Type B pancreatic cell (in vitro differentiated cells): Measurements from ENCODE around the gene PAQR6. TPM values are rescaled to one million over a fixed set of nuclear protein-coding genes. Genes with fewer than 3 reads are reported as not detected.

Source experiments
- DNase-seq: peaks from one replicate; pipeline ENCODE4 v3.0.0; 2021; ENCODE audit warnings: mixed read lengths; ENCODE audit not compliant: unreplicated experiment; ENCODE audit errors: extremely low spot score
- H3K27ac Mint-ChIP-seq: 2 replicates; pipeline ENCODE4 v1.8.0; 2021; ENCODE audit warnings: mild to moderate bottlenecking, mixed read lengths
- H3K27me3 Mint-ChIP-seq: 2 replicates; pipeline ENCODE4 v1.8.0; 2021; ENCODE audit warnings: mixed read lengths
- H3K36me3 Mint-ChIP-seq: 2 replicates; pipeline ENCODE4 v1.8.0; 2021; ENCODE audit warnings: mixed read lengths
- H3K4me1 Mint-ChIP-seq: one replicate; pipeline ENCODE4 v1.8.0; 2021; ENCODE audit warnings: mixed read lengths; ENCODE audit not compliant: unreplicated experiment
- H3K4me3 Mint-ChIP-seq: 2 replicates; pipeline ENCODE4 v1.8.0; 2021; ENCODE audit warnings: mild to moderate bottlenecking, mixed read lengths
- H3K9me3 Mint-ChIP-seq: 2 replicates; pipeline ENCODE4 v1.8.0; 2021; ENCODE audit warnings: mixed read lengths
- total RNA-seq: library from RNA; stranded (reverse); gene quantifications from 2 replicates; pipeline ENCODE4 v1.2.1, GENCODE V29; 2021; ENCODE audit warnings: low replicate concordance
- TF ChIP-seq, protein P1 (sequence below): fragments of 200-600 bp; sonication (generic); conservative IDR thresholded peaks from 2 replicates; pipeline ENCODE4 v1.5.0; 2021; ENCODE audit warnings: antibody characterized with exemption, mild to moderate bottlenecking

Gene PAQR6
- total RNA-seq, 1 donor from 2014 or later, result 19.0 TPM

DNA sequence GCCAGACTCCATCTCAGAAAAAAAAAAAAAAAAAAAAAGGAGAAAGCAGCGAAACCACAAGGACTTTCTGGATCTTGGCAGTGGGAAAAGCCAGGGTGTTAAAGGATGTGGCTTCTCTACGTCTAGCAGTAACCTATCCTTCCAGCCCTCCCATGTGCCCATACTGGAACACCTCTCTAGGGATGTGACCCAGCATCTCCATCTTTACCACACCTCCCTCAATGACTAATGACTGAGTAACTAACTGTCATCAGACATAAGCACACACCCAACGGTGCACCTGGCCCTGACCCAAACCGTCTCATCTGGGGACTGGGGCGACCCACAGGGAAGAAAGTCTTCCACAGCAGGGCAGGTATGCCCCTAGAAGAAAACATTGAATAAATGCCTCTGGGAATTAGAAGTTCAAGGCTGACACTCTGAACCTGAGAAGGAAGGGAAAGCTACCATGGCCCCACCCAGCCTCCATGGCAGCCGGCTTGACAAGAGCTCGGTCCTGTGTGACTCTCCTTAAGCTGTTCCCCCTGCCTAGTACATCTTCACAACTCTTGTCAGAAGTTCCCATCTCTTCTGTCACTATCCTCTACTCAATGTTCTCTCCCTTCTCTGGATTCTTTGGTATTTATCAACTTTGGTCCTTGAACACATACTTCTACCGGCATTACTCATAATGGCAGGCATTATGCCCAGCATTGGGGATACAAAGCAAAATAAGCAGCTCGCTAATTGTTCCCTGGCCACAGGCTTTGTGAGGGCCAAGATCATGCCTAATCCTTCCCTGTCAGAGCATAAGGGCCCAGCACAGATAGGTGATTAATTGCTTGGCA lies 14.8 kb upstream of the PAQR6 start:
- Mint-ChIP-seq H3K27ac (no peak overlapping the region), H3K27me3 (no peaks in the 10 kb centered on the region), H3K36me3 (peaks cover 45% of the 10 kb centered on the region), H3K9me3 (no peaks in the 10 kb centered on the region), H3K4me1 (no peaks in the 10 kb centered on the region), H3K4me3 (no peak overlapping the region)
- TF ChIP-seq, protein P1, sequence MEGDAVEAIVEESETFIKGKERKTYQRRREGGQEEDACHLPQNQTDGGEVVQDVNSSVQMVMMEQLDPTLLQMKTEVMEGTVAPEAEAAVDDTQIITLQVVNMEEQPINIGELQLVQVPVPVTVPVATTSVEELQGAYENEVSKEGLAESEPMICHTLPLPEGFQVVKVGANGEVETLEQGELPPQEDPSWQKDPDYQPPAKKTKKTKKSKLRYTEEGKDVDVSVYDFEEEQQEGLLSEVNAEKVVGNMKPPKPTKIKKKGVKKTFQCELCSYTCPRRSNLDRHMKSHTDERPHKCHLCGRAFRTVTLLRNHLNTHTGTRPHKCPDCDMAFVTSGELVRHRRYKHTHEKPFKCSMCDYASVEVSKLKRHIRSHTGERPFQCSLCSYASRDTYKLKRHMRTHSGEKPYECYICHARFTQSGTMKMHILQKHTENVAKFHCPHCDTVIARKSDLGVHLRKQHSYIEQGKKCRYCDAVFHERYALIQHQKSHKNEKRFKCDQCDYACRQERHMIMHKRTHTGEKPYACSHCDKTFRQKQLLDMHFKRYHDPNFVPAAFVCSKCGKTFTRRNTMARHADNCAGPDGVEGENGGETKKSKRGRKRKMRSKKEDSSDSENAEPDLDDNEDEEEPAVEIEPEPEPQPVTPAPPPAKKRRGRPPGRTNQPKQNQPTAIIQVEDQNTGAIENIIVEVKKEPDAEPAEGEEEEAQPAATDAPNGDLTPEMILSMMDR, result no peak
- no peak for DNase-seq

- Mint-ChIP-seq H3K9me3 (no peaks in the 10 kb centered on the region), H3K27me3 (no peaks in the 10 kb centered on the region), H3K36me3 (peaks cover 37% of the 10 kb centered on the region), H3K4me3 (no peak overlapping the region), H3K4me1 (no peaks in the 10 kb centered on the region), H3K27ac (no peak overlapping the region)
- DNase-seq, result no peak
- TF ChIP-seq, protein P1, result no peak
These were observed 13.0 kb upstream of the PAQR6 start for GRCh38 chr1:156260896-156261295.

DNA sequence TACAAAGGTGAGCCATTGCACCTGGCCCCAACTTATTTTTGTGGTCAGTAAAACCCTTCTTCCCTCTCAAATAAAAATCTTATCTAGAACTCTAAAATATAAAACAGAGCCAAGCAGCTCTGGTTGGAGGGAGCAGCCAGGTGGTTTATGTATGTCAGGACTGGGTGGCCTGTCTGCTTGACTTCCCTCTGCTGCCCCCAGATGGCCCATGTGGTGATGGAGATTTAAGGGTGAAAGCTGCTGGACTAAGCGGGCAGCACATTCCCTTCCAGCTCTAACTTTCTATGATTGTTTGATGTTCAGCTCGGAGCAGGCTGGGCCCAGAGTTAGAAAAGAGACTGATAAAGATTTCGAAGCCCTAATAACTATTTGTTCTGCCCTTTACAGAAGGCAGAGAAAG lies 11.9 kb upstream of the PAQR6 start:
- Mint-ChIP-seq H3K9me3 (no peaks in the 10 kb centered on the region), H3K4me1 (no peaks in the 10 kb centered on the region), H3K27me3 (no peaks in the 10 kb centered on the region), H3K27ac (no peak overlapping the region), H3K36me3 (peaks cover 29% of the 10 kb centered on the region), H3K4me3 (no peak overlapping the region)
- TF ChIP-seq, protein P1, result no peak
- no peak for DNase-seq

DNA sequence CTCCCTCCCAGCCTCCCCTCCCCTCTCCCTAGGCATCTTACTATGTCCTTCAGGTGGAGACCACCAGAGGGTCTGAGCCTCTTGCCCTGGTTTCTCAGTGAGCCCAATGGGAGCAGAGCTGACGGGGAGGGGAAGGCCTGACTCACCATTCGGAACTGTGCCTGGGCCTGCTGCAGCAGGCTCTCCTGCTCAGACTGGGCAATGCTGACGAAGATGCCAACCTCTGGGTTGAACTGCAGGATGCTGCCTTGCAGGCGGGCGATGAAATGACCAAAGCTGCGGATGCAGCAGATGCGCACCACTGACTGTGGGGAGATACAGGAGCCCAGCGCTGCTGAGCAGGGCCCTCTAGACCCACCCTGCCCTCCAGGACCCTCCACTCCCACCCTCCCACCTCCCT lies 11.0 kb upstream of the PAQR6 start:
- Mint-ChIP-seq H3K9me3 (no peaks in the 10 kb centered on the region), H3K4me1 (no peaks in the 10 kb centered on the region), H3K27me3 (no peaks in the 10 kb centered on the region), H3K36me3 (peaks cover 28% of the 10 kb centered on the region), H3K27ac (no peak overlapping the region), H3K4me3 (no peak overlapping the region)
- no peak for DNase-seq
- TF ChIP-seq, protein P1, result no peak

DNA sequence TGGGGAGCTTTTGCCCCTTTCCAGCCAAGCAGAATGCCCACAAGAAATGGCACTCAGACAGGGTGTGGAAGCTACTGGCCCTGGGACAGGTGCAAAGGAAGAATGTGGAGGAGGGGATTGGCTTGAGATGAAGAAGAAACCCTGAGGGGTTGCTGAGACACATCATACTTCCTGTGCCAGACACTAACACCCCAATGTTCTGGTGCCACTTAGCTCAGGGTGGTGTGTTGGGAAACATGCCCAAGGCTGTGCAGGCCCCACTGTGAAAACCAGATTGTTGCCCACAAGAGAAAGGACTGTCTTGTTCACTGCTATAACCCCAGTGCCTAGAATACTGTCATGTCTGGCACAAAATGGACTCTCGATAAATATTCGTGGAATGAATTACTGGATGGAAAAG lies 9.9 kb upstream of the PAQR6 start:
- Mint-ChIP-seq H3K27me3 (no peaks in the 10 kb centered on the region), H3K36me3 (peaks cover 29% of the 10 kb centered on the region), H3K9me3 (no peaks in the 10 kb centered on the region), H3K4me3 (no peak overlapping the region), H3K27ac (no peak overlapping the region), H3K4me1 (no peaks in the 10 kb centered on the region)
- TF ChIP-seq, protein P1, result no peak
- no peak for DNase-seq
